Suprapubic skin (tissue), 4 donors: Measurements from ENCODE around the gene NAE1. TPM values are rescaled to one million over a fixed set of nuclear protein-coding genes. Genes with fewer than 3 reads are reported as not detected.
"Not testable (repeated sequence)": the region's sequence is repeated elsewhere in the genome, so short reads cannot be mapped to it uniquely, and the experiment has no call there.

ENCODE experiments used
- DNase-seq, 2 donors: peaks; one replicate each; pipeline ENCODE4 v3.0.0-alpha.2; 2019; ENCODE audit warnings: low spot score in 2 of 2
- H3K27ac ChIP-seq: fragments of 200-600 bp; sonication (generic); one replicate; pipeline ENCODE4 v1.5.1; 2019
- H3K27me3 ChIP-seq: fragments of 200-600 bp; sonication (generic); one replicate; pipeline ENCODE4 v1.5.1; 2019
- H3K36me3 ChIP-seq: fragments of 200-600 bp; sonication (generic); one replicate; pipeline ENCODE4 v1.5.1; 2019
- H3K4me1 ChIP-seq: fragments of 200-600 bp; sonication (generic); one replicate; pipeline ENCODE4 v1.5.1; 2019
- H3K4me3 ChIP-seq: fragments of 200-600 bp; sonication (generic); one replicate; pipeline ENCODE4 v1.5.1; 2019; ENCODE audit warnings: mild to moderate bottlenecking
- H3K9me3 ChIP-seq: fragments of 200-600 bp; sonication (generic); one replicate; pipeline ENCODE4 v1.5.1; 2019
- EP300 ChIP-seq: sonication (generic); formaldehyde crosslinking; IDR thresholded peaks from one replicate; pipeline ENCODE4 v1.6.1; 2017; ENCODE audit warnings: antibody characterized with exemption
- POLR2A ChIP-seq, 2 donors: fragments of 450-650 bp; IDR thresholded peaks; one replicate each; pipeline ENCODE4 v1.6.1; 2017; ENCODE audit warnings: antibody characterized with exemption in 2 of 2, mild to moderate bottlenecking in 2 of 2, moderate library complexity in 2 of 2
- POLR2AphosphoS5 ChIP-seq, 3 donors: sonication (generic); formaldehyde crosslinking; IDR thresholded peaks; one replicate each; pipeline ENCODE4 v1.6.1; 2017; ENCODE audit warnings: antibody characterized with exemption in 3 of 3
- WGBS: methylation state at CpG from one replicate; pipeline ENCODE4 v1.1.5; 2018; 5-methylcytosine and 5-hydroxymethylcytosine counted together
- total RNA-seq, 4 donors: library from RNA; depleted of rRNA; stranded (reverse); fragments of >200 nt; gene quantifications; one replicate each; pipeline ENCODE4 v1.1.0, GENCODE V29; 2016
- TF ChIP-seq, protein P1 (sequence below), 2 donors: fragments of 200-600 bp in 1 of 2; fragments of 450-650 bp in 1 of 2; sonication (generic) in 1 of 2; IDR thresholded peaks; one replicate each; pipeline ENCODE4 v1.5.1; 2016 to 2019; ENCODE audit warnings: antibody characterized with exemption in 2 of 2, mild to moderate bottlenecking in 1 of 2, moderate library complexity in 1 of 2

The NAE1 gene
- total RNA-seq, 4 donors from 2014 or later = 36.2 to 57.5 (median 45.0) TPM

DNA sequence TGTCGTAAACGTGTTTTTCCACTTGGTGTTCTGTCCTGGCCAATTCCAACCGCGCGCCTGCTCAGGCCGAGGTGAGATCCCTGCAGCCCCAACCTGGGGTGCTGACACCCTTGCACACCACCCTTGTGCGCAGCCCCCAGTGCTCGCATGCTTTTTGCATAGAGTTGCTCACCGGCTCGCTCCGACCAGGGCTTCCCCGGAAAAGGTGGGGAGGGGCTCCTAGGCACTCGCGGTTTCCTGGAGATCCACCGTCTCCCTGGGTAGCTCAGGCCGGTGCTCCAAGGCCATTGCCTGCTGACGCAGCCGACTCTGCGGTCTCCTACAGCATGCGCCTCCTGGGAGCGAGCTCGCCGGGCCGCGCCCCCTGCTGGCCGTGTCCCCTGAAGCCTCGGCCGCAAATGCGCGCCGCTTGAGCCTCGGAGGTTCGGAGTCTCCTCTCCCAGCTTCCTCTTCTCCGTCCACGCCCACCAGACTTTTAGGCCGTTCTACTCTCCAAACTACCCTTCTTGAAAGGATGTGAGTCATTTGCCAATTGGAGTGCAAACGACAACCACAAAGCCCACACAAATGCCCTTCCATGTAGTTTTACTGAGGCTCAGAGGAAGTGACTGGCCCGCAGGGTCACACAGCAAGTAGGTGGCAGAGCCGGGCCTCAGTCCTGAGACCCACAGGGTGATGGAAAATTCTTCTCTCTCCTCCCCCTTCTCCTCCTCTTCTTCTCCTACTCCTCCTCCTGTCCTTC is 42.3 kb upstream of the NAE1 start:
- H3K36me3 ChIP-seq = no peaks in the 10 kb centered on the region
- H3K9me3 ChIP-seq = no peaks in the 10 kb centered on the region
- H3K4me3 ChIP-seq = peak overlapping the region; percentile 34
- no peaks in the 10 kb centered on the region for H3K27me3 ChIP-seq
- WGBS = 5% methylated on average over 27 of the region's 39 CpGs
- H3K4me1 ChIP-seq = peaks cover 13% of the 10 kb centered on the region
- TF ChIP-seq, protein P1, sequence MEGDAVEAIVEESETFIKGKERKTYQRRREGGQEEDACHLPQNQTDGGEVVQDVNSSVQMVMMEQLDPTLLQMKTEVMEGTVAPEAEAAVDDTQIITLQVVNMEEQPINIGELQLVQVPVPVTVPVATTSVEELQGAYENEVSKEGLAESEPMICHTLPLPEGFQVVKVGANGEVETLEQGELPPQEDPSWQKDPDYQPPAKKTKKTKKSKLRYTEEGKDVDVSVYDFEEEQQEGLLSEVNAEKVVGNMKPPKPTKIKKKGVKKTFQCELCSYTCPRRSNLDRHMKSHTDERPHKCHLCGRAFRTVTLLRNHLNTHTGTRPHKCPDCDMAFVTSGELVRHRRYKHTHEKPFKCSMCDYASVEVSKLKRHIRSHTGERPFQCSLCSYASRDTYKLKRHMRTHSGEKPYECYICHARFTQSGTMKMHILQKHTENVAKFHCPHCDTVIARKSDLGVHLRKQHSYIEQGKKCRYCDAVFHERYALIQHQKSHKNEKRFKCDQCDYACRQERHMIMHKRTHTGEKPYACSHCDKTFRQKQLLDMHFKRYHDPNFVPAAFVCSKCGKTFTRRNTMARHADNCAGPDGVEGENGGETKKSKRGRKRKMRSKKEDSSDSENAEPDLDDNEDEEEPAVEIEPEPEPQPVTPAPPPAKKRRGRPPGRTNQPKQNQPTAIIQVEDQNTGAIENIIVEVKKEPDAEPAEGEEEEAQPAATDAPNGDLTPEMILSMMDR (IDR thresholded peaks at IDR 0.05) = peak; percentile 56 to 94
- no peak for TF ChIP-seq POLR2AphosphoS5 (IDR thresholded peaks at IDR 0.05)
- DNase-seq = peak; percentile 92 to 95
- H3K27ac ChIP-seq = no peak overlapping the region

DNA sequence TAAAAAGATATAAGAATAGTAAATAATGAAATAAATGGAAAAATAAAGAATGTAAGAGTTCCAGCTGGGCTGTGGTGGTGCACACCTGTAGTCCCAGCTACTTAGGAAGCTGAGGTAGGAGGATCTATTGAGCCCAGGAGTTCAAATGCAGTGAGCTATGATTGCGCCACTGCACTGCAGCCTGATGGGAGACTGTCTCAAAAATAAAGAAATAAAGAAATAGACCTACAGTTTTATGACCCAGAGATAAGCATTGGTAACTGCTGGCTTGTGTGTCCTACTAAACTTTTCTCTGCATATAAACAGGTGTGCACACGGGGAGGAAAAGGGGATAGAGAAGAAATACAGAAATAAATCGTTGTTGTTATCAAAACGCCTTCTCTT is 41.8 kb upstream of the NAE1 start:
- H3K27me3 ChIP-seq = no peaks in the 10 kb centered on the region
- H3K4me3 ChIP-seq = peak overlapping the region; percentile 34
- no peaks in the 10 kb centered on the region for H3K36me3 ChIP-seq
- no peak overlapping the region for H3K27ac ChIP-seq
- H3K9me3 ChIP-seq = no peaks in the 10 kb centered on the region
- 54% methylated on average over 4 of the region's 4 CpGs for WGBS
- no peak for DNase-seq
- H3K4me1 ChIP-seq = peaks cover 16% of the 10 kb centered on the region
- TF ChIP-seq EP300 (no peak), POLR2A (IDR thresholded peaks at IDR 0.05) (no peak), POLR2AphosphoS5 (IDR thresholded peaks at IDR 0.05) (no peak)
- TF ChIP-seq, protein P1 (IDR thresholded peaks at IDR 0.05) = no peak

DNA sequence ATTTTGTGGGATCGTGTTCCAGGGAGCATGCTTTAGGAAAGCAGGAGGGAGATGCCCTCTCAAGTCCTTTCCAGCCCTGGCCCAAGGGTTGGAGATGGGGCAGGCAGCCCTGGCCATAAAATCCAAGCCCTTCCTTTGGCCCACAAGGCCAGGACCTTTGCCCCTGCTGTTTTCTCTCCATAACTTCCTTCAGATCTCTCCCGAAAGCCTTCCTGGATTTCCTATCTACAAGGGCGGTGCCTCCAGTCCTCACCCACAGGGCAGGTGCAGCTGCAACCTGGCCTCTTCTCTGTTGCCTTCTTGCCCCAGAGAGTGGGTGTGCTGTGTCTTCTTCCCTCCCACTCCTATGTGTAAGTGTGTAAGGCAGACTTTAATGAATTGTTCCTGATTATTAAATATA is 41.1 kb upstream of the NAE1 start:
- H3K27me3 ChIP-seq = no peaks in the 10 kb centered on the region
- H3K4me3 ChIP-seq = no peak overlapping the region
- 90% methylated on average over 3 of the region's 3 CpGs for WGBS
- TF ChIP-seq POLR2A (IDR thresholded peaks at IDR 0.05) (no peak), POLR2AphosphoS5 (IDR thresholded peaks at IDR 0.05) (no peak), EP300 (no peak)
- TF ChIP-seq, protein P1 (IDR thresholded peaks at IDR 0.05) = no peak
- no peak for DNase-seq
- no peaks in the 10 kb centered on the region for H3K9me3 ChIP-seq
- H3K4me1 ChIP-seq = peaks cover 16% of the 10 kb centered on the region
- H3K27ac ChIP-seq = no peak overlapping the region
- H3K36me3 ChIP-seq = no peaks in the 10 kb centered on the region

DNA sequence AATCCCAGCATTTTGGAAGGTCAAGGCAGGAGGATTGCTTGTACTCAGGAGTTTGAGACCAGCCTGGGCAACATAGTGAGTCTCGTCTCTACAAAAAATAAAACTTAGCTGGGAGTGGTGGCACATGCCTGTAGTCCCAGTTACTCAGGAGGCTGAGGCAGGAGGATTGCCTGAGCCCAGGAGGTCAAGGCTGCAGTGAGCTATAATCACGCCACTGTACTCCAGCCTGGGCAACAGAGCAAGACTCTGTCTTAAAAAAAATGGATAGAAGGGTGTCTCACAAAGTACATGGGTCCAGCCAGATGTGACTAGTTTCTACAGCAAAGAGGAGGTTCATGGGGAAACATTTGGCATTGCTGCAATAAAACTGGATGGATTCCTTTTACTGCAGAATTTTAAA is 40.6 kb upstream of the NAE1 start:
- not testable (repeated sequence) for H3K27ac ChIP-seq, H3K4me3 ChIP-seq, H3K27me3 ChIP-seq, H3K9me3 ChIP-seq, H3K36me3 ChIP-seq, DNase-seq
- H3K4me1 ChIP-seq = peaks cover 16% of the 10 kb centered on the region
- WGBS = 92% methylated on average over 2 of the region's 2 CpGs

DNA sequence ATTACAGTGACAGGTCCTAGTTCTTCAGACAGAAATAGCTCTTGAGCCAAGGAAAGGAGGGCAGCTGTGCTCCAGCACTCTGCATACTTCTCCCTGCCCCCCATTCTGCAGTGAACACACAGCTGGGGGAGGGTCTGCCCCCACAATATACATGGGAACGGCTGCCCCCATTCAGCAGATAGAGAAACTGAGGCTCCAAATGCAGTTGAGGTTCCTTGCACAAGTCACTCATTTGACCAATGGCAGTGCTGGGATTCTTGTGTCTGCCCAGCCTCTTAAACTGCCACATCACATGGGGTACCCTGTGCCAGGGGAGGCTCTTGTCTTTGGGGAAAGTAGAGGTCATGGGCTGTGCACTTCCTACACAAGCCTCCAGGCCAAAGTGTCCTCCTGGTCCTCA is 38.6 kb upstream of the NAE1 start:
- Histone ChIP-seq H3K4me1 (peaks cover 16% of the 10 kb centered on the region), H3K4me3 (no peak overlapping the region), H3K27ac (no peak overlapping the region), H3K36me3 (no peaks in the 10 kb centered on the region), H3K9me3 (no peaks in the 10 kb centered on the region), H3K27me3 (no peaks in the 10 kb centered on the region)
- TF ChIP-seq, protein P1 (IDR thresholded peaks at IDR 0.05) = no peak
- no peak for TF ChIP-seq EP300
- no peak for TF ChIP-seq POLR2AphosphoS5 (IDR thresholded peaks at IDR 0.05)
- no peak for TF ChIP-seq POLR2A (IDR thresholded peaks at IDR 0.05)
- DNase-seq = no peak
- 90% methylated on average over 1 of the region's 1 CpG for WGBS

DNA sequence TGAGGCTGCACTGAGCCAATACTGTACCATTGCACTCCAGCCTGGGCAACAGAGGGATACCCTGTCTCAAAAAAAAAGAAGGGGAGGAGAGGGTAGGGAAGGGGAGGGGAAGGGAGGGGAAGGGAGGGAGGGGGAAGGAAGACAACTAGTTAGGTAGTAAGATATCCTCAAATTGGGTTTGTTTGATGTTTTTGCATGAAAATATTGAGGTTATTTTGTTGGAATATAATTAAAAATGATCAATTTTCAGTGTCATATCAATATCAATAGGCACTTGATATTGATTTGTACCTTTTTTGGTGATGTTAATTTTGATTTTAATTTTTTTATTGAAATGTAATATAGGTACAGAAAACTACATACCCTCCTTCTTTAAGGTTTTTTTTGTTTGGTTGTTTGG is 32.9 kb upstream of the NAE1 start:
- no peaks in the 10 kb centered on the region for H3K36me3 ChIP-seq
- no peaks in the 10 kb centered on the region for H3K27me3 ChIP-seq
- TF ChIP-seq POLR2AphosphoS5 (IDR thresholded peaks at IDR 0.05) = no peak
- no peak for TF ChIP-seq EP300
- TF ChIP-seq, protein P1 (IDR thresholded peaks at IDR 0.05) = no peak
- TF ChIP-seq POLR2A (IDR thresholded peaks at IDR 0.05) = no peak
- no peak overlapping the region for H3K4me3 ChIP-seq
- no peak overlapping the region for H3K27ac ChIP-seq
- H3K9me3 ChIP-seq = no peaks in the 10 kb centered on the region
- no peak for DNase-seq
- peaks cover 5% of the 10 kb centered on the region for H3K4me1 ChIP-seq
